ENCODE results near the gene SYNE2. TPM values are rescaled to one million over a fixed set of nuclear protein-coding genes. Genes with fewer than 3 reads are reported as not detected.

SYNE2 gene
- polyA plus RNA-seq, 1 donor from 2014 or later, result 82.3 TPM

DNA sequence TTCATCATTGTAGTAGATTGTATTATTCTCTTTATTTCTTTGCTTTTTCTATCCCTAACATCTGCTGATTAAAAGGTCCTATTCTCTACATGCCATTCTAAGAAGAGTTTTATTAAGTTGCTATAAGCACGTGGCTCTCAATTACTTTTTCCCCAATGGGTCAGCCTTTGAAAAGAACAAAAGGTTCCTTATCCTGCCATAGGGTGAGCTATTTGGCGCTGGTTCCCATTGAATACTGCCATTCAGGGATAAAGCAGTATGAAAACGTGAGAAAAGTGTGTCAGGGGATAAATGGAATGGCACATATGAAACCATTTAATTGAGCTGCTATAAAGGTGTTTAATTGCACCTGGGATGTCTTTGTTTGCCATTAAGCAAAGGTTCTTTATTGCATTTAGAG is 80.9 kb downstream of the SYNE2 start:
- H3K4me2 ChIP-seq (ENCODE audit: low read length), result no peak overlapping the region
- no peak overlapping the region for H3K27ac ChIP-seq (ENCODE audit: low read length)
- no peaks in the 10 kb centered on the region for H4K20me1 ChIP-seq (ENCODE audit: insufficient read depth)
- H3K79me2 ChIP-seq (replicated peaks; ENCODE audit: insufficient read depth, low read length), result peaks cover 21% of the 10 kb centered on the region
- no peaks in the 10 kb centered on the region for H3K9me3 ChIP-seq (ENCODE audit: low read length)
- no peak overlapping the region for H3K9ac ChIP-seq (ENCODE audit: low read length)
- H3K4me3 ChIP-seq (ENCODE audit: low read length), result no peak overlapping the region
- TF ChIP-seq, protein P1, sequence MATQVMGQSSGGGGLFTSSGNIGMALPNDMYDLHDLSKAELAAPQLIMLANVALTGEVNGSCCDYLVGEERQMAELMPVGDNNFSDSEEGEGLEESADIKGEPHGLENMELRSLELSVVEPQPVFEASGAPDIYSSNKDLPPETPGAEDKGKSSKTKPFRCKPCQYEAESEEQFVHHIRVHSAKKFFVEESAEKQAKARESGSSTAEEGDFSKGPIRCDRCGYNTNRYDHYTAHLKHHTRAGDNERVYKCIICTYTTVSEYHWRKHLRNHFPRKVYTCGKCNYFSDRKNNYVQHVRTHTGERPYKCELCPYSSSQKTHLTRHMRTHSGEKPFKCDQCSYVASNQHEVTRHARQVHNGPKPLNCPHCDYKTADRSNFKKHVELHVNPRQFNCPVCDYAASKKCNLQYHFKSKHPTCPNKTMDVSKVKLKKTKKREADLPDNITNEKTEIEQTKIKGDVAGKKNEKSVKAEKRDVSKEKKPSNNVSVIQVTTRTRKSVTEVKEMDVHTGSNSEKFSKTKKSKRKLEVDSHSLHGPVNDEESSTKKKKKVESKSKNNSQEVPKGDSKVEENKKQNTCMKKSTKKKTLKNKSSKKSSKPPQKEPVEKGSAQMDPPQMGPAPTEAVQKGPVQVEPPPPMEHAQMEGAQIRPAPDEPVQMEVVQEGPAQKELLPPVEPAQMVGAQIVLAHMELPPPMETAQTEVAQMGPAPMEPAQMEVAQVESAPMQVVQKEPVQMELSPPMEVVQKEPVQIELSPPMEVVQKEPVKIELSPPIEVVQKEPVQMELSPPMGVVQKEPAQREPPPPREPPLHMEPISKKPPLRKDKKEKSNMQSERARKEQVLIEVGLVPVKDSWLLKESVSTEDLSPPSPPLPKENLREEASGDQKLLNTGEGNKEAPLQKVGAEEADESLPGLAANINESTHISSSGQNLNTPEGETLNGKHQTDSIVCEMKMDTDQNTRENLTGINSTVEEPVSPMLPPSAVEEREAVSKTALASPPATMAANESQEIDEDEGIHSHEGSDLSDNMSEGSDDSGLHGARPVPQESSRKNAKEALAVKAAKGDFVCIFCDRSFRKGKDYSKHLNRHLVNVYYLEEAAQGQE (IDR thresholded peaks at IDR 0.05; ENCODE audit: borderline replicate concordance), result no peak
- TF ChIP-seq RAD21 (conservative IDR thresholded peaks at IDR 0.05) (no peak), POLR2AphosphoS5 (IDR thresholded peaks at IDR 0.05) (no peak), MXI1 (conservative IDR thresholded peaks at IDR 0.05; ENCODE audit: poor library complexity, severe bottlenecking) (no peak), EP300 (conservative IDR thresholded peaks at IDR 0.05; ENCODE audit: poor library complexity, severe bottlenecking) (no peak), EZH2 (IDR thresholded peaks at IDR 0.05; ENCODE audit: borderline replicate concordance, insufficient read depth, low read length, poor library complexity, severe bottlenecking) (no peak)
- H2AFZ ChIP-seq (ENCODE audit: low read depth, low read length), result no peak overlapping the region
- H3K27me3 ChIP-seq (ENCODE audit: insufficient read depth, low read depth, low read length), result no peaks in the 10 kb centered on the region
- H3K9me2 ChIP-seq (ENCODE audit: insufficient read depth, low read length), result no peaks in the 10 kb centered on the region
- H3F3A ChIP-seq (ENCODE audit: insufficient read depth, low read length, poor library complexity, severe bottlenecking), result no peaks in the 10 kb centered on the region
- no peaks in the 10 kb centered on the region for H3K36me3 ChIP-seq (ENCODE audit: insufficient read depth, low read length)

DNA sequence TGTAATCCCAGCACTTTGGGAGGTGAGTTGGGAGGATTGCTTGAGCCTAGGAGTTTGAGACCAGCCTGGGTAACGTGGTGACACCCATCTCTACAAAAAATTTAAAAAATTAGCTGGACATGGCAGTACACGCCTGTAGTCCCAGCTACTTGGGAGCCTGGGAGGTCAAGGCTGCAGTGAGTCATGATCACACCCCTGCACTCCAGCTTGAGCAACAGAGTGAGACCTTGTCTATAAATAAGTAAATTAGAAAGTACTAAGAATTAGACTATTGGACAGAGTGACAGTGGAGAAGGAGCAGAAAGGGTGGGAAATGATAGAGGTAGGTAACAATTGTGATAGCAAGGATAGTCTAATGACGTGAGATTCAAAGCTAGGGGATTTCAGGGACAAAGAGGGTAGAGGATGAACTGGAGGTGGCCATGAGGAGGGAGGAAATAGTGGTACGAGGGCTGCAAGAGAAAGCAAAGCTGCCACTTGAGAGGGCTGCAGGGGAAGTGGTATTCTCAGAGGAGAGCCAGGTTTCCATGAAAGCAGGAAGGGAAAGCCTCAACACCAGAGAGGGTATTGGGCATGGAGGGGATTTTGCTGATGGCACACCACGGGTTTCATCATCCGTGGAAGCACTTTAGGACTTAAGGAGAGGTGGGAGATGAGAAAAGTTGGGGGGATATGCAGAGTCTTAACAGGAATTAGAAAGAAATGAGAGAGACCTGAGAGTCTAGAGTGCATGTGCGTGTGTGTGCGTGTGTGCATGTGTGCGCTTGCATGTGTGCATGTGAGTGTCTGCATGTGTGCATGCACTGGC is 85.6 kb downstream of the SYNE2 start:
- H3K27ac ChIP-seq (ENCODE audit: low read length), result no peak overlapping the region
- no peaks in the 10 kb centered on the region for H3K9me2 ChIP-seq (ENCODE audit: insufficient read depth, low read length)
- H3K36me3 ChIP-seq (ENCODE audit: insufficient read depth, low read length), result no peaks in the 10 kb centered on the region
- TF ChIP-seq MXI1 (conservative IDR thresholded peaks at IDR 0.05; ENCODE audit: poor library complexity, severe bottlenecking) (no peak), EP300 (conservative IDR thresholded peaks at IDR 0.05; ENCODE audit: poor library complexity, severe bottlenecking) (no peak), TAF1 (IDR thresholded peaks at IDR 0.05; ENCODE audit: low read depth) (no peak), POLR2AphosphoS5 (IDR thresholded peaks at IDR 0.05) (no peak), SMC3 (conservative IDR thresholded peaks at IDR 0.05; ENCODE audit: poor library complexity) (no peak), EZH2 (IDR thresholded peaks at IDR 0.05; ENCODE audit: borderline replicate concordance, insufficient read depth, low read length, poor library complexity, severe bottlenecking) (no peak), RAD21 (conservative IDR thresholded peaks at IDR 0.05) (no peak)
- TF ChIP-seq, protein P1 (IDR thresholded peaks at IDR 0.05; ENCODE audit: borderline replicate concordance), result no peak
- TF ChIP-seq, protein P2, sequence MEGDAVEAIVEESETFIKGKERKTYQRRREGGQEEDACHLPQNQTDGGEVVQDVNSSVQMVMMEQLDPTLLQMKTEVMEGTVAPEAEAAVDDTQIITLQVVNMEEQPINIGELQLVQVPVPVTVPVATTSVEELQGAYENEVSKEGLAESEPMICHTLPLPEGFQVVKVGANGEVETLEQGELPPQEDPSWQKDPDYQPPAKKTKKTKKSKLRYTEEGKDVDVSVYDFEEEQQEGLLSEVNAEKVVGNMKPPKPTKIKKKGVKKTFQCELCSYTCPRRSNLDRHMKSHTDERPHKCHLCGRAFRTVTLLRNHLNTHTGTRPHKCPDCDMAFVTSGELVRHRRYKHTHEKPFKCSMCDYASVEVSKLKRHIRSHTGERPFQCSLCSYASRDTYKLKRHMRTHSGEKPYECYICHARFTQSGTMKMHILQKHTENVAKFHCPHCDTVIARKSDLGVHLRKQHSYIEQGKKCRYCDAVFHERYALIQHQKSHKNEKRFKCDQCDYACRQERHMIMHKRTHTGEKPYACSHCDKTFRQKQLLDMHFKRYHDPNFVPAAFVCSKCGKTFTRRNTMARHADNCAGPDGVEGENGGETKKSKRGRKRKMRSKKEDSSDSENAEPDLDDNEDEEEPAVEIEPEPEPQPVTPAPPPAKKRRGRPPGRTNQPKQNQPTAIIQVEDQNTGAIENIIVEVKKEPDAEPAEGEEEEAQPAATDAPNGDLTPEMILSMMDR (IDR thresholded peaks at IDR 0.05; ENCODE audit: poor library complexity, severe bottlenecking), result no peak
- H4K20me1 ChIP-seq (ENCODE audit: insufficient read depth), result no peaks in the 10 kb centered on the region
- H2AFZ ChIP-seq (ENCODE audit: low read depth, low read length), result no peak overlapping the region
- H3K4me2 ChIP-seq (ENCODE audit: low read length), result no peak overlapping the region
- no peaks in the 10 kb centered on the region for H3K9me3 ChIP-seq (ENCODE audit: low read length)
- no peaks in the 10 kb centered on the region for H3K27me3 ChIP-seq (ENCODE audit: insufficient read depth, low read depth, low read length)
- no peak overlapping the region for H3K4me3 ChIP-seq (ENCODE audit: low read length)
- H3F3A ChIP-seq (ENCODE audit: insufficient read depth, low read length, poor library complexity, severe bottlenecking), result no peaks in the 10 kb centered on the region
- no peak overlapping the region for H3K9ac ChIP-seq (ENCODE audit: low read length)
- peaks cover 21% of the 10 kb centered on the region for H3K79me2 ChIP-seq (replicated peaks; ENCODE audit: insufficient read depth, low read length)

All from neural cell (in vitro differentiated cells).